Ovary (tissue), 10 donors: Measurements from ENCODE around the gene IMPDH2. TPM values are rescaled to one million over a fixed set of nuclear protein-coding genes. Genes with fewer than 3 reads are reported as not detected.
A peak's percentile ranks its signal among the peaks of the same experiment; 100 is the strongest.

Experiments
- DNase-seq, 5 donors: peaks; one replicate each; pipeline ENCODE4 v3.0.0-alpha.2; 2019 to 2020
- H3K27ac ChIP-seq, 2 donors: fragments of 200-600 bp; one replicate each; pipeline versions ENCODE4 v1.5.1 to v1.8.0; 2019 to 2022
- H3K27me3 ChIP-seq: fragments of 200-600 bp; one replicate; pipeline ENCODE4 v1.8.0; 2022
- H3K36me3 ChIP-seq: fragments of 200-600 bp; sonication (generic); one replicate; pipeline ENCODE4 v1.5.1; 2019
- H3K4me1 ChIP-seq: one replicate; pipeline ENCODE4 v1.8.1; 2013; ENCODE audit warnings: mild to moderate bottlenecking, moderate library complexity; ENCODE audit not compliant: insufficient read depth
- H3K4me3 ChIP-seq: fragments of 200-600 bp; sonication (generic); one replicate; pipeline ENCODE4 v1.5.1; 2017
- H3K9me3 ChIP-seq, 2 donors: fragments of 200-600 bp in 1 of 2; sonication (generic) in 1 of 2; one replicate each; pipeline versions ENCODE4 v1.5.1 to v1.8.1; 2013 to 2019; ENCODE audit warnings: mild to moderate bottlenecking in 1 of 2, moderate library complexity in 1 of 2
- EP300 ChIP-seq: sonication (generic); formaldehyde crosslinking; IDR thresholded peaks from one replicate; pipeline ENCODE4 v1.6.1; 2017; ENCODE audit warnings: antibody characterized with exemption
- POLR2A ChIP-seq: fragments of 450-650 bp; IDR thresholded peaks from one replicate; pipeline ENCODE4 v1.6.1; 2017; ENCODE audit warnings: antibody characterized with exemption, mild to moderate bottlenecking, moderate library complexity
- WGBS, 3 donors: extraction: QIAGEN DNeasy Blood & Tissue Kit in 1 of 3; methylation state at CpG; one replicate each; pipeline versions ENCODE4 v1.1.5 to v1.1.7; 2013 to 2017; 5-methylcytosine and 5-hydroxymethylcytosine counted together
- intact Hi-C, 4 donors: fragments of 100-400 bp; cut with DNase I; formaldehyde crosslinking; loops; one replicate each; pipeline versions ENCODE4 v1.11.0 to v1.15.1; 2022 to 2023
- long read RNA-seq, 3 donors: library from polyadenylated mRNA in 2 of 3; unstranded in 2 of 3; transcript quantifications; one replicate each; pipeline ENCODE4 v2.0.0 and lab custom pipeline, GENCODE V29; 2021 to 2026
- polyA plus RNA-seq, 2 donors: library from polyadenylated mRNA; stranded (reverse); fragments of 200-250 nt in 1 of 2; fragments of 350-450 nt in 1 of 2; fragmentation: Illumina TruSeq in 1 of 2; extraction: RNeasy Lipid Tissue Mini Kit (QIAGEN cat#74804) in 1 of 2; gene quantifications; one replicate each; pipeline ENCODE4 v1.2.3, GENCODE V29; 2013 to 2014
- total RNA-seq, 7 donors: library from RNA; depleted of rRNA in 2 of 7; stranded (reverse); fragments of >200 nt in 2 of 7; fragmentation: NEBNext Ultra II Directional in 3 of 7; extraction: Animal tissue kit (Norgen Biotek cat#: 25700) in 3 of 7; gene quantifications; one replicate each; pipeline versions ENCODE4 v1.1.0 to v1.2.4, GENCODE V29; 2016 to 2023
- TF ChIP-seq, protein P1 (sequence below), 3 donors: fragments of 450-650 bp in 2 of 3; fragments of 200-600 bp in 1 of 3; IDR thresholded peaks; one replicate each; pipeline versions ENCODE4 v1.5.1 to v1.8.0; 2016 to 2022; ENCODE audit warnings: antibody characterized with exemption in 3 of 3, mild to moderate bottlenecking in 1 of 3
- donor health status: DM: no; HTN: no; CAD: no; lungs with moderate emphysema.
- donor health status: DM: no; HTN: no; CAD: no.
- donor health status: Bipolar disorder and iron deficiency.
- donor health status: DM: yes; HTN: yes; CAD: no.
- donor health status: DM: no; HTN: no; CAD: no.
- donor health status: DM: yes; HTN: yes; CAD: no.

IMPDH2 gene
- total RNA-seq, result 100 to 1,000 TPM; 264 to 523 (median 420) TPM
- 100 to 1,000 TPM; 295 to 381 TPM for polyA plus RNA-seq
- long read RNA-seq, donor 1, transcript IMPDH2-201 (14 exons, 1,643 nt), result major isoform, 2,557 of 3,138 reads
- long read RNA-seq, donor 1, partial matches to known transcripts, result 69 of 3,138 reads
- long read RNA-seq, donor 1, other reads (novel, unspliced or antisense), result 511 of 3,138 reads
- long read RNA-seq, donor 2, transcript IMPDH2-201 (14 exons, 1,643 nt), result major isoform, 75 of 108 reads
- long read RNA-seq, donor 2, partial matches to known transcripts, result 25 of 108 reads
- long read RNA-seq, donor 2, other reads (novel, unspliced or antisense), result 6 of 108 reads
- long read RNA-seq, donor 3, transcript IMPDH2-201 (14 exons, 1,643 nt), result major isoform, 424 of 564 reads
- long read RNA-seq, donor 3, partial matches to known transcripts, result 46 of 564 reads
- long read RNA-seq, donor 3, other reads (novel, unspliced or antisense), result 91 of 564 reads

DNA sequence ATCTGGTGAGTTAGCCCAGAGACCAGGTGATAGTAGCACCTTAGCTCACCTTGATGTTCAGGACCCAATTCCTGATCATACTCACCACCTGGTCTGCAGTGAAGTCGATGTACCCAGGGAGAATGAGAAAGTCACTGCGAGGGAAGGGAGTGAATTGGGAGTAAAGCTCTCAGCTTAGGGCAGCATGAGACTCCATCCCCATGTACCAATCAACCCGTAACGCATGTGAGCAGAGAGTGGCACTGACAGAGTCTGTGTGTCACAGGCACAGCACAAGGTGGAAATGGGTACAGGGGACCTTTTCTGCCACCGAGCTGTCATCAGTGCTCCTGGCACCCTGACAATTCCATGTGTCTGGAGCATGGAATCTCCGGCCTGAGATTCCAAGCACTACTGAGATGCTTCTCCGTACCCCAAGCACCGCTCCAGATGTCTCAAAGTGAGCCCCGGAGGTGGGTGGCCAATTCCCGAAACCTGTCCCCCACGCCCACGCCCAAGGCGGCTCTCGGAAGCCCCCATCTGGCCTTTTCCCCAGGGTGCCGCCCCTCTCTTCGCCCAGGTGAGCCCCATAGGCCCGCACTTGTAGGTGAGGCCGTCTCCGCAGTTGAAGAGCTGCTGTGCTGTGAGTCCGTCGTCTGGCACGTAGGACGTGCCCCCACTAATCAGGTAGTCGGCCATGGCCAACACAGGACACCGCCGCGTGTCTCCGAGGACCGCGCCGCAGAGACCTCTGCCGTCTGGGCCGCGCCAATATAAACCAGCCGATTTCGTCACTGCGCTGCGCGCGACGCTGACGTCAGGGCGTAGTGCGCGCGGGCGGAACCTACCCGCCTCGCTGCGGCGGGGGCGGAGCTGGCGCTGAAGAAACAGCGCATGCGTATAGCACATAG lies at the start of gene IMPDH2:
TSS of gene IMPDH2 (minus strand) at position 726 of the 890 bp plus-strand sequence. CDS start at position 678, 48 bp downstream.
- 1% methylated on average over 54 to 55 of the region's 55 CpGs for WGBS, 3 donors
- peak within 1 kb of the TSS; percentile 65 for H3K4me3 ChIP-seq
- H3K27ac ChIP-seq, result peak within 1 kb of the TSS; percentile 89 to 91
- peak; percentile 93 to 97 (median 95) for DNase-seq
- H3K27me3 ChIP-seq, result no peaks in the 10 kb centered on the region
- TF ChIP-seq, protein P1, sequence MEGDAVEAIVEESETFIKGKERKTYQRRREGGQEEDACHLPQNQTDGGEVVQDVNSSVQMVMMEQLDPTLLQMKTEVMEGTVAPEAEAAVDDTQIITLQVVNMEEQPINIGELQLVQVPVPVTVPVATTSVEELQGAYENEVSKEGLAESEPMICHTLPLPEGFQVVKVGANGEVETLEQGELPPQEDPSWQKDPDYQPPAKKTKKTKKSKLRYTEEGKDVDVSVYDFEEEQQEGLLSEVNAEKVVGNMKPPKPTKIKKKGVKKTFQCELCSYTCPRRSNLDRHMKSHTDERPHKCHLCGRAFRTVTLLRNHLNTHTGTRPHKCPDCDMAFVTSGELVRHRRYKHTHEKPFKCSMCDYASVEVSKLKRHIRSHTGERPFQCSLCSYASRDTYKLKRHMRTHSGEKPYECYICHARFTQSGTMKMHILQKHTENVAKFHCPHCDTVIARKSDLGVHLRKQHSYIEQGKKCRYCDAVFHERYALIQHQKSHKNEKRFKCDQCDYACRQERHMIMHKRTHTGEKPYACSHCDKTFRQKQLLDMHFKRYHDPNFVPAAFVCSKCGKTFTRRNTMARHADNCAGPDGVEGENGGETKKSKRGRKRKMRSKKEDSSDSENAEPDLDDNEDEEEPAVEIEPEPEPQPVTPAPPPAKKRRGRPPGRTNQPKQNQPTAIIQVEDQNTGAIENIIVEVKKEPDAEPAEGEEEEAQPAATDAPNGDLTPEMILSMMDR (IDR thresholded peaks at IDR 0.05), result peak in 2 of 3 donors; percentile 42 to 45
- TF ChIP-seq EP300, result no peak
- TF ChIP-seq POLR2A, result peak; percentile 99
- no peaks in the 10 kb centered on the region for H3K9me3 ChIP-seq
- H3K4me1 ChIP-seq, result peaks cover 3% of the 10 kb centered on the region
- H3K36me3 ChIP-seq, result no peaks in the 10 kb centered on the region
- intact Hi-C loops, result loop anchor here in 1 of 4 donors (10.0 kb wide), 1 partner anchor 114 kb away; the partner anchor contains the start of gene ARIH2

DNA sequence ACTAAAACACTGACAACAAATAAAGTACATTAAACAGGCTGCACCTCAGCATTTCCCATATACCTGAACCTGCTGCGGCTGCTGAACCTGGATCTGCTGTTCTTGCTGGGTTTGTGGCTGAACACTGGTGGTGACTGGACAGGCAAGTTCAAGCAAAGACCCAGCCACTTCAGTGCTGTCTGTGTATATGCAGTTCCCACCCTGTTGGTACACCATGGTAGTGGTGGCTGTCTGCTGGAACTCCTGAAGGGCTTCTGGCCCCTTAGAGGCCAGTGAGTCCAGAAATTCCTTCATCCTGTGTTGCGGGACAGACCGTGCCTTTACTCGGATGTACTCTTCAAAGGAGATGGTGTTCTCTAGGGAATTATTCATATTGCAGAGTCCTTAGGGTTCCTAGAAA lies 47.4 kb upstream of the IMPDH2 start:
- Histone ChIP-seq H3K9me3 (no peaks in the 10 kb centered on the region), H3K4me3 (no peak overlapping the region), H3K4me1 (no peaks in the 10 kb centered on the region), H3K27ac (no peak overlapping the region), H3K36me3 (no peaks in the 10 kb centered on the region), H3K27me3 (no peaks in the 10 kb centered on the region)
- WGBS, 3 donors, result 85 to 89% (median 89%) methylated on average over 4 of the region's 4 CpGs
- intact Hi-C loops, result no loop called here
- DNase-seq, result no peak
- no peak for TF ChIP-seq POLR2A
- TF ChIP-seq, protein P1 (IDR thresholded peaks at IDR 0.05), result no peak
- TF ChIP-seq EP300, result no peak

DNA sequence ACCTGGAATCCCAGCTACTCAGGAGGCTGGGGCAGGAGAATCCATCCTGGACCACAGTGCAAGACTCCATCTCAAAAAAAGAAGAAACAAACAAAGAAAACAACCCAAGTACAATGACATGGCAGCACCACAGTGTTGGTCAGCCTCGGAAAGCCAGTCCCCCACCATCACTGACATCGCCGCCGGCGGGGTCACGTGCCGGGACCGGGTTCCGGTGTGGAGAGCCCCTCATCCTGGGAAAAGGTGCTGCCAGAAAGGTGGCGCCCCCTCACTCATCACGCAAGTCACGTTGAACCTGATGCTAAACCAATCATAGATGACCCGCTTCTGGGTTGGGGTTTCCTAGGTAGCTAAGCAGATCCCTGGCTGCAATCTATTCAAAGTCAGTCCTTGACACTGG lies 46.9 kb upstream of the IMPDH2 start:
- Histone ChIP-seq H3K27ac (no peak overlapping the region), H3K27me3 (no peaks in the 10 kb centered on the region), H3K36me3 (no peaks in the 10 kb centered on the region), H3K9me3 (no peaks in the 10 kb centered on the region), H3K4me1 (no peaks in the 10 kb centered on the region), H3K4me3 (no peak overlapping the region)
- intact Hi-C loops, result no loop called here
- DNase-seq, result no peak
- TF ChIP-seq POLR2A, result no peak
- TF ChIP-seq EP300, result no peak
- TF ChIP-seq, protein P1 (IDR thresholded peaks at IDR 0.05), result no peak
- 91 to 93% (median 93%) methylated on average over 13 of the region's 13 CpGs for WGBS, 3 donors

DNA sequence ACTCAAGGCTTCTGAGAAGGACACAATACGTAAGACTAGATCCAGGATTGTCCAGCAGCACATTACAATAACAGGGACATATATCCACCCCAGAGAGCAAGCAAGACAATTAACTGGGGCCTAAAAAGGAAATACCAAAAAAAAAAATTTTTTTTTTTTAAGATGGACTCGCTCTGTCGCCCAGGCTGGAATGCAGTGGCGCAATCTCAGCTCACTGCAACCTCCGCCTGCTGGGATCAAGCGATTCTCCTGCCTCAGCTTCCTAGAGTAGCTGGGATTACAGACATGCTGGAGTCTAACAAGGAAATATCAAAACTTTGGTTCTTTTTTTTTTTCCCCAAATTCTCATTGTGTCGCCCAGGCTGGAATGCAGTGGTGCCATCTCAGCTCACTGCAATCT lies 28.8 kb upstream of the IMPDH2 start:
- Histone ChIP-seq H3K9me3 (no peaks in the 10 kb centered on the region), H3K4me3 (no peak overlapping the region), H3K4me1 (no peaks in the 10 kb centered on the region), H3K36me3 (no peaks in the 10 kb centered on the region), H3K27ac (no peak overlapping the region), H3K27me3 (no peaks in the 10 kb centered on the region)
- no peak for DNase-seq
- 90 to 96% (median 93%) methylated on average over 7 of the region's 7 CpGs for WGBS, 3 donors
- no peak for TF ChIP-seq EP300
- TF ChIP-seq, protein P1 (IDR thresholded peaks at IDR 0.05), result no peak
- TF ChIP-seq POLR2A, result no peak
- intact Hi-C loops, result no loop called here
